ENCODE data around the gene NR2F6.

NR2F6 gene

GRCh38 chr19:17263712-17264640 is 18.3 kb upstream of the NR2F6 start:
- DNase-seq (ENCODE audit: low read depth), result no peak
- no peak overlapping the region for H3K4me3 ChIP-seq (ENCODE audit: low read length)
- no peak for TF ChIP-seq CTCF (IDR thresholded peaks at IDR 0.05; ENCODE audit: insufficient read depth, low read depth, low read length, missing control alignments)

GRCh38 chr19:17262557-17262956 is 16.8 kb upstream of the NR2F6 start:
- H3K4me3 ChIP-seq (ENCODE audit: low read length), result no peak overlapping the region
- no peak for TF ChIP-seq CTCF (IDR thresholded peaks at IDR 0.05; ENCODE audit: insufficient read depth, low read depth, low read length, missing control alignments)
- no peak for DNase-seq (ENCODE audit: low read depth)

- peak; percentile 86 for TF ChIP-seq CTCF (IDR thresholded peaks at IDR 0.05; ENCODE audit: insufficient read depth, low read depth, low read length, missing control alignments)
- H3K4me3 ChIP-seq (ENCODE audit: low read length), result no peak overlapping the region
- DNase-seq (ENCODE audit: low read depth), result peak; percentile 86
These were observed 15.2 kb upstream of the NR2F6 start for GRCh38 chr19:17260842-17261325.

- DNase-seq (ENCODE audit: low read depth), result no peak
- H3K4me3 ChIP-seq (ENCODE audit: low read length), result no peak overlapping the region
- no peak for TF ChIP-seq CTCF (IDR thresholded peaks at IDR 0.05; ENCODE audit: insufficient read depth, low read depth, low read length, missing control alignments)
These were observed 14.2 kb upstream of the NR2F6 start for GRCh38 chr19:17259934-17260333.

GRCh38 chr19:17259118-17259780 is 13.5 kb upstream of the NR2F6 start:
- no peak overlapping the region for H3K4me3 ChIP-seq (ENCODE audit: low read length)
- TF ChIP-seq CTCF (IDR thresholded peaks at IDR 0.05; ENCODE audit: insufficient read depth, low read depth, low read length, missing control alignments), result no peak

GRCh38 chr19:17256130-17256529 is 10.4 kb upstream of the NR2F6 start:
- DNase-seq (ENCODE audit: low read depth), result no peak
- H3K4me3 ChIP-seq (ENCODE audit: low read length), result no peak overlapping the region
- TF ChIP-seq CTCF (IDR thresholded peaks at IDR 0.05; ENCODE audit: insufficient read depth, low read depth, low read length, missing control alignments), result no peak

More at GRCh38 chr19:17259118-17259780, 13.5 kb upstream of the NR2F6 start:
- peak; percentile 33 for DNase-seq (ENCODE audit: low read depth)

Measured in epithelial cell of esophagus (primary cell).